HL-60/S4 treated with phorbol 12-myristate 13-acetate at 8.2 ng/mL for 4 days and 3 days (cell line): Measurements from ENCODE around the gene CFTR.

Source experiments
- in situ Hi-C: fragments of 300-500 bp; cut with MboI; formaldehyde crosslinking; loops from 2 replicates; pipeline ENCODE4 v1.15.0; 2022; ENCODE audit warnings: low sequenced_read_pairs

CFTR gene

GRCh38 chr7:117582219-117582704, 102.4 kb downstream of the CFTR start:
- in situ Hi-C loops: no loop called here

- in situ Hi-C loops: no loop called here
Measured at GRCh38 chr7:117587931-117588330, 108.1 kb downstream of the CFTR start.

- in situ Hi-C loops: no loop called here
Measured at GRCh38 chr7:117588352-117588794, 108.5 kb downstream of the CFTR start.

- in situ Hi-C loops: no loop called here
Measured at GRCh38 chr7:117590191-117590590, 110.4 kb downstream of the CFTR start.

GRCh38 chr7:117592011-117592635, 112.3 kb downstream of the CFTR start:
- in situ Hi-C loops: no loop called here

GRCh38 chr7:117596134-117596533, 116.3 kb downstream of the CFTR start:
- in situ Hi-C loops: no loop called here

GRCh38 chr7:117597755-117598154, 117.9 kb downstream of the CFTR start:
- in situ Hi-C loops: no loop called here

GRCh38 chr7:117600911-117601310, 121.1 kb downstream of the CFTR start:
- in situ Hi-C loops: no loop called here

- in situ Hi-C loops: no loop called here
Measured at GRCh38 chr7:117603627-117604026, 123.8 kb downstream of the CFTR start.

GRCh38 chr7:117605712-117606111, 125.9 kb downstream of the CFTR start:
- in situ Hi-C loops: no loop called here

GRCh38 chr7:117606132-117606531, 126.3 kb downstream of the CFTR start:
- in situ Hi-C loops: no loop called here

GRCh38 chr7:117610396-117610795, 130.6 kb downstream of the CFTR start:
- in situ Hi-C loops: no loop called here

GRCh38 chr7:117612637-117613036, 132.8 kb downstream of the CFTR start:
- in situ Hi-C loops: no loop called here

- in situ Hi-C loops: no loop called here
Measured at GRCh38 chr7:117616694-117617093, 136.9 kb downstream of the CFTR start.

- in situ Hi-C loops: no loop called here
Measured at GRCh38 chr7:117619681-117620080, 139.9 kb downstream of the CFTR start.

- in situ Hi-C loops: no loop called here
Measured at GRCh38 chr7:117621075-117621618, 141.3 kb downstream of the CFTR start.

GRCh38 chr7:117623606-117624005, 143.8 kb downstream of the CFTR start:
- in situ Hi-C loops: no loop called here

- in situ Hi-C loops: no loop called here
Measured at GRCh38 chr7:117630501-117630900, 150.7 kb downstream of the CFTR start.

- in situ Hi-C loops: no loop called here
Measured at GRCh38 chr7:117630907-117631564, 151.2 kb downstream of the CFTR start.

- in situ Hi-C loops: no loop called here
Measured at GRCh38 chr7:117631652-117632051, 151.8 kb downstream of the CFTR start.

- in situ Hi-C loops: no loop called here
Measured at GRCh38 chr7:117637937-117638336, 158.1 kb downstream of the CFTR start.

- in situ Hi-C loops: no loop called here
Measured at GRCh38 chr7:117639966-117640365, 160.1 kb downstream of the CFTR start.
